ENCODE results near the gene IQCK. TPM values are rescaled to one million over a fixed set of nuclear protein-coding genes. Genes with fewer than 3 reads are reported as not detected.

The IQCK gene
- polyA plus RNA-seq, 1 experiment: 4.5 TPM

DNA sequence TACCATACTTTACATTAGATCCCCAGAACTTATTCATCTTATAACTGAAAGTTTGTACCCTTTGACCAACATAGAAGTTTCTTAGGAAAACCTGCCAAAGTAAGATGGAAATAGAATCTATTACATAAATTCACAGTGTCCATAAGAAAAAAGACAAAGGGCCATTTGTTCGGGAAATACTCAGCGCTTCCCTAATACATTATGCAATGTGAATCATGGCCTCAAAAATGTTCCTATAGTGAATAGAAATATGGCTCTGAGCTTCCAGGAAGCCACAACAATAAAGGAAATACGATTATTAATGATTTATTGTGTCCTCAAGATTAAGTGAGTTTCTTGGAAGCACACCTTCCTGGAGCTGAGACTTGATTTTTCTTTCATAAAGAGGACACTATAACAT is 115.1 kb downstream of the IQCK start:
- H3K27me3 ChIP-seq (ENCODE audit: control insufficient read depth, insufficient read depth, low read length): no peaks in the 10 kb centered on the region
- ChIA-PET POLR2A (no interaction called here), CTCF (no interaction called here)

GRCh38 chr16:19833581-19833980 is 115.5 kb downstream of the IQCK start:
- no peak for DNase-seq (ENCODE audit: low read depth)
- H3K4me3 ChIP-seq (ENCODE audit: low read depth, low read length): no peak overlapping the region
- no peak for TF ChIP-seq CTCF (IDR thresholded peaks at IDR 0.05; ENCODE audit: insufficient read depth, low read depth, low read length)
- ChIA-PET POLR2A (no interaction called here), CTCF (no interaction called here)
- H3K36me3 ChIP-seq (ENCODE audit: control insufficient read depth, insufficient read depth, low read length): 0 out of 2 replicates have a peak, but pooled peaks cover 1% of the 10 kb centered on the region
- H3K27me3 ChIP-seq (ENCODE audit: control insufficient read depth, insufficient read depth, low read length): no peaks in the 10 kb centered on the region

More for the DNA sequence above, 115.1 kb downstream of the IQCK start:
- H3K36me3 ChIP-seq (ENCODE audit: control insufficient read depth, insufficient read depth, low read length): 0 out of 2 replicates have a peak, but pooled peaks cover 1% of the 10 kb centered on the region
- DNase-seq (ENCODE audit: low read depth): no peak
- TF ChIP-seq CTCF (IDR thresholded peaks at IDR 0.05; ENCODE audit: insufficient read depth, low read depth, low read length): no peak
- H3K4me3 ChIP-seq (ENCODE audit: low read depth, low read length): no peak overlapping the region

- DNase-seq (ENCODE audit: low read depth): no peak
- POLR2A ChIA-PET: no interaction called here
- CTCF ChIA-PET: no interaction called here
- no peaks in the 10 kb centered on the region for H3K27me3 ChIP-seq (ENCODE audit: control insufficient read depth, insufficient read depth, low read length)
- no peaks in the 10 kb centered on the region for H3K36me3 ChIP-seq (ENCODE audit: control insufficient read depth, insufficient read depth, low read length)
- no peak overlapping the region for H3K4me3 ChIP-seq (ENCODE audit: low read depth, low read length)
- TF ChIP-seq CTCF (IDR thresholded peaks at IDR 0.05; ENCODE audit: insufficient read depth, low read depth, low read length): no peak
Observed at GRCh38 chr16:19835196-19835595, 117.1 kb downstream of the IQCK start.

- CTCF ChIA-PET: interaction anchor here (1.2 kb wide), 1 partner anchor 16 kb away, joined by 3 read pairs; no protein-coding TSS in a partner anchor
- Histone ChIP-seq H3K27me3 (ENCODE audit: control insufficient read depth, insufficient read depth, low read length) (no peaks in the 10 kb centered on the region), H3K4me3 (ENCODE audit: low read depth, low read length) (no peak overlapping the region), H3K36me3 (ENCODE audit: control insufficient read depth, insufficient read depth, low read length) (no peaks in the 10 kb centered on the region)
- POLR2A ChIA-PET: no interaction called here
- DNase-seq (ENCODE audit: low read depth): no peak
- TF ChIP-seq CTCF (IDR thresholded peaks at IDR 0.05; ENCODE audit: insufficient read depth, low read depth, low read length): no peak
Observed at GRCh38 chr16:19835968-19836421, 117.9 kb downstream of the IQCK start.

- ChIA-PET POLR2A (no interaction called here), CTCF (no interaction called here)
- no peaks in the 10 kb centered on the region for H3K36me3 ChIP-seq (ENCODE audit: control insufficient read depth, insufficient read depth, low read length)
- H3K27me3 ChIP-seq (ENCODE audit: control insufficient read depth, insufficient read depth, low read length): no peaks in the 10 kb centered on the region
- H3K4me3 ChIP-seq (ENCODE audit: low read depth, low read length): no peak overlapping the region
- no peak for DNase-seq (ENCODE audit: low read depth)
- TF ChIP-seq CTCF (IDR thresholded peaks at IDR 0.05; ENCODE audit: insufficient read depth, low read depth, low read length): no peak
Observed at GRCh38 chr16:19837331-19837980, 119.4 kb downstream of the IQCK start.

All from BJ (cell line).